Adrenal gland (tissue), 12 donors: ENCODE results near the gene HES4. TPM values are rescaled to one million over a fixed set of nuclear protein-coding genes. Genes with fewer than 3 reads are reported as not detected.

Source experiments
- DNase-seq, 7 donors: peaks; one replicate each; pipeline ENCODE4 v3.0.0-alpha.2; 2019 to 2020
- H3K27ac ChIP-seq, 5 donors: fragments of 200-600 bp; sonication (generic) in 4 of 5; 1 replicate in 3 of 5; 2 replicates in 2 of 5; pipeline versions ENCODE4 v1.5.1 to v1.8.0; 2016 to 2020; ENCODE audit warnings: mild to moderate bottlenecking in 1 of 5
- H3K27me3 ChIP-seq: fragments of 200-600 bp; 2 replicates; pipeline ENCODE4 v1.8.0; 2021
- H3K36me3 ChIP-seq, 2 donors: fragments of 200-600 bp; replicated peaks in 1 of 2; 1 replicate in 1 of 2; 2 replicates in 1 of 2; pipeline versions ENCODE4 v1.5.1 to v1.8.0; 2018 to 2022
- H3K4me1 ChIP-seq, 2 donors: fragments of 200-600 bp; replicated peaks in 1 of 2; 1 replicate in 1 of 2; 2 replicates in 1 of 2; pipeline versions ENCODE4 v1.5.1 to v1.8.0; 2018 to 2021
- H3K4me3 ChIP-seq, 4 donors: fragments of 200-600 bp; sonication (generic) in 3 of 4; one replicate each; pipeline ENCODE4 v1.5.1; 2016 to 2018
- H3K9me3 ChIP-seq, 3 donors: fragments of 200-600 bp; sonication (generic) in 1 of 3; replicated peaks in 1 of 3; 1 replicate in 2 of 3; 2 replicates in 1 of 3; pipeline versions ENCODE4 v1.5.1 to v1.8.0; 2016 to 2021
- CTCF ChIP-seq, 6 experiments: fragments of 450-650 bp in 4 of 6; fragments of 200-600 bp in 2 of 6; sonication (generic) in 1 of 6; IDR thresholded peaks; 1 replicate in 5 of 6; 2 replicates in 1 of 6; pipeline versions ENCODE4 v1.5.1 to v1.8.0; 2016 to 2021; ENCODE audit warnings: antibody characterized with exemption in 6 of 6, mild to moderate bottlenecking in 2 of 6, moderate library complexity in 1 of 6
- POLR2A ChIP-seq, 2 donors: fragments of 450-650 bp; IDR thresholded peaks; one replicate each; pipeline ENCODE4 v1.6.1; 2017; ENCODE audit warnings: antibody characterized with exemption in 2 of 2, mild to moderate bottlenecking in 2 of 2, moderate library complexity in 1 of 2
- WGBS, 4 donors: extraction: QIAGEN DNeasy Blood & Tissue Kit in 2 of 4; methylation state at CpG; one replicate each; pipeline versions ENCODE4 v1.1.5 to v1.1.7; 2013 to 2017; 5-methylcytosine and 5-hydroxymethylcytosine counted together
- intact Hi-C, 2 donors: fragments of 100-400 bp; cut with DNase I; formaldehyde crosslinking; loops; one replicate each; pipeline versions ENCODE4 v1.14.1 to v1.15.0; 2022 to 2023
- polyA plus RNA-seq, 3 donors: library from polyadenylated mRNA; stranded (reverse); fragments of 200-250 nt in 2 of 3; fragments of 350-450 nt in 1 of 3; fragmentation: Illumina TruSeq in 1 of 3; extraction: RNeasy Lipid Tissue Mini Kit (QIAGEN cat#74804) in 1 of 3; gene quantifications; one replicate each; pipeline ENCODE4 v1.2.3, GENCODE V29; 2013 to 2014
- total RNA-seq, 9 donors: library from RNA; depleted of rRNA in 4 of 9; stranded (reverse); fragments of >200 nt in 4 of 9; fragments of 120-200 nt in 1 of 9; fragmentation: NEBNext Ultra II Directional in 1 of 9; extraction: Animal tissue kit (Norgen Biotek cat#: 25700) in 1 of 9; gene quantifications; one replicate each; pipeline versions ENCODE4 v1.1.0 to v1.2.4, GENCODE V29; 2013 to 2023
- donor health status: healthy with polysubstance abuse.
- donor health status: Bipolar disorder and iron deficiency.
- donor health status: DM: yes; HTN: yes; CAD: no.
- donor health status: DM: no; HTN: no; CAD: no.
- donor health status: DM: no; HTN: no; CAD: no.
- donor health status: DM: yes; HTN: yes; CAD: no.

Gene HES4
- total and polyA plus RNA-seq, 12 donors, result 3.1 to 29.8 (median 6.4) TPM; not detected in 1

DNA sequence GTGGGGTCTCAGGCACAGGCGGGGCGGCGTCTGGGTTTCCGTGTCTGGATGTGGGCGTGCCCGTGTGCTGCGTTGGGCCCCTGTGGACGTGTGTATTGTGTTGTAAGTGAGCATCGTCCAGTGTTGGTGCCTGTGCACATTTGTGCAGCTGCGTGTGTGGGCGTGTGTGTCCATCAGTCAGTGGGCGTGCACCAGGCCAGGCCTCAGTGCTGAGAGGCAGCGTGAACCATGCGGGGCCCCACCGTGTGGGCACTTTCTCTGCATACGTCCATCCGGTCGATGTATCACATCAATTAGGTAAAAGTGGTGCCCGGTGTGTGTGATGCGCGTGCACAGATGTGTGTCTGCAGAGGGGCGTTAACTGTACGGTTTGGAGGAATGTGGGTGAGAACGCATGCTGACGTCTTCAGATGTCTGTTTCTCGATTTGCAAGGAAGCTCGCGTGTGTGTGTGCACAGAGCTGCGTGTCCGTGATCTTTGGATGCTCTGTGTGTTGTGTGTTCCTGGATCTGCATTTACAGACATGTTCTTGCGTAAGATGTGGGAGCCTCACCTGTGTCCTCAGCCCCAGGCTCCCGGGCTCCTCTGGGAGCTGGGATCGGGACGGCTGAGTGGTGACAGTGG, 44.7 kb upstream of the HES4 start:
- Histone ChIP-seq H3K9me3 (no peaks in the 10 kb centered on the region), H3K27me3 (peaks cover 3% of the 10 kb centered on the region), H3K27ac (no peak overlapping the region), H3K4me1 (peaks cover 8 to 10% of the 10 kb centered on the region in 2 donors), H3K4me3 (no peak overlapping the region), H3K36me3 (no peaks in the 10 kb centered on the region)
- no peak for DNase-seq
- intact Hi-C loops, result no loop called here
- TF ChIP-seq CTCF (IDR thresholded peaks at IDR 0.05), result no peak
- TF ChIP-seq POLR2A (IDR thresholded peaks at IDR 0.05), result no peak
- 89 to 96% (median 94%) methylated on average over 25 to 34 of the region's 34 CpGs for WGBS, 4 donors

- H3K36me3 ChIP-seq, result no peaks in the 10 kb centered on the region
- 95 to 97% (median 96%) methylated on average over 16 to 33 of the region's 33 CpGs for WGBS, 4 donors
These were observed 44.0 kb upstream of the HES4 start for GRCh38 chr1:1043921-1044320.

GRCh38 chr1:1043411-1043810, 43.5 kb upstream of the HES4 start:
- TF ChIP-seq CTCF (IDR thresholded peaks at IDR 0.05), result no peak
- no peak for TF ChIP-seq POLR2A (IDR thresholded peaks at IDR 0.05)
- Histone ChIP-seq H3K27ac (no peak overlapping the region), H3K36me3 (no peaks in the 10 kb centered on the region), H3K4me3 (no peak overlapping the region), H3K27me3 (peaks cover 11% of the 10 kb centered on the region), H3K9me3 (no peaks in the 10 kb centered on the region), H3K4me1 (peaks cover 8 to 10% of the 10 kb centered on the region in 2 donors)
- intact Hi-C loops, result no loop called here
- 94 to 100% (median 95%) methylated on average over 7 to 27 of the region's 27 CpGs for WGBS, 4 donors
- DNase-seq, result no peak

More at GRCh38 chr1:1043921-1044320, 44.0 kb upstream of the HES4 start:
- peaks cover 6% of the 10 kb centered on the region for H3K27me3 ChIP-seq
- peaks cover 8 to 10% of the 10 kb centered on the region in 2 donors for H3K4me1 ChIP-seq
- no peak overlapping the region for H3K27ac ChIP-seq
- intact Hi-C loops, result no loop called here
- DNase-seq, result no peak
- H3K9me3 ChIP-seq, result no peaks in the 10 kb centered on the region
- H3K4me3 ChIP-seq, result no peak overlapping the region
- TF ChIP-seq CTCF (IDR thresholded peaks at IDR 0.05), result no peak
- no peak for TF ChIP-seq POLR2A (IDR thresholded peaks at IDR 0.05)

DNA sequence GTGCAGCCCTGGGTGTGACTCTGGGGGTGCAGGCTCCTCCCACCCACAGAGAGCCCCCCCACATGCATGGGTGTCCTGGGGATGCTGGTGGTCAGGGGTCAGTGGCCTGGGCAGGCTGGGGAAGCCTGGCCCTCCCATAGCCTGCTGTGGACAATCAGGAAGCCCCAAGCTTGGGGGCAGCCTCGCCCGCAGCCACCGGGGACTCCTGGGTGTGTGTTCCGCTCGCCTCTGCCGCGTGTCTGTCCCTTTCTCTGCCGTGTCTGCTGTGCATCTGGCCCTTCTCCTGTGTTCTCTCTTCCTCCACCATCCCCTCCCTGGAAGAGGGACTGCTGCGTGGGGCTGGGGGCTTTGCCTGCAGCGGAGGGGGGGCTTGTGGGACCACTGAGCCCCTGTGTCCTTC, 42.9 kb upstream of the HES4 start:
- Histone ChIP-seq H3K27ac (no peak overlapping the region), H3K36me3 (no peaks in the 10 kb centered on the region), H3K4me3 (no peak overlapping the region), H3K27me3 (peaks cover 16% of the 10 kb centered on the region), H3K9me3 (no peaks in the 10 kb centered on the region), H3K4me1 (peaks cover 8 to 10% of the 10 kb centered on the region in 2 donors)
- DNase-seq, result no peak
- 89 to 92% (median 91%) methylated on average over 9 to 10 of the region's 10 CpGs for WGBS, 4 donors
- intact Hi-C loops, result no loop called here
- TF ChIP-seq CTCF (IDR thresholded peaks at IDR 0.05) (no peak), POLR2A (IDR thresholded peaks at IDR 0.05) (no peak)
